Measurements from ENCODE around the gene SMTN.

DNA sequence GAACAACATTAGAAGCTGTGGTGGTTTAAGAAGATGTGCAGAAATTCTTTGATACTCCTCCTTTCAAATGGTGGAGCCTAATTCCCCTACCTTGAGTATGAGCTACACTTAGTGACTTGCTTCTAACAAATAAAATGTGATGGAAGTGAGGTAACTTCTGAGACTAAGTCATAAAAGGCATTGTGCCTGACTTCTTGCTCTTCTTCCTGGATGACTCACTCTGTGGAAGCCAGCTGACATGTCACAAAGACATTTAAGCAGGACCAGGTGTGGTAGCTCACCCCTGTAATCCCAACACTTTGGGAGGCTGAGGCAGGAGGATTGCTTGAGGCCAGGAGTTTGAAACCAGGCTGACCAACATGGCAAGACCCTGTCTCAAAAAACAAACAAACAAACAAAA is 63.1 kb downstream of the SMTN start:
- TF ChIP-seq, protein P1, sequence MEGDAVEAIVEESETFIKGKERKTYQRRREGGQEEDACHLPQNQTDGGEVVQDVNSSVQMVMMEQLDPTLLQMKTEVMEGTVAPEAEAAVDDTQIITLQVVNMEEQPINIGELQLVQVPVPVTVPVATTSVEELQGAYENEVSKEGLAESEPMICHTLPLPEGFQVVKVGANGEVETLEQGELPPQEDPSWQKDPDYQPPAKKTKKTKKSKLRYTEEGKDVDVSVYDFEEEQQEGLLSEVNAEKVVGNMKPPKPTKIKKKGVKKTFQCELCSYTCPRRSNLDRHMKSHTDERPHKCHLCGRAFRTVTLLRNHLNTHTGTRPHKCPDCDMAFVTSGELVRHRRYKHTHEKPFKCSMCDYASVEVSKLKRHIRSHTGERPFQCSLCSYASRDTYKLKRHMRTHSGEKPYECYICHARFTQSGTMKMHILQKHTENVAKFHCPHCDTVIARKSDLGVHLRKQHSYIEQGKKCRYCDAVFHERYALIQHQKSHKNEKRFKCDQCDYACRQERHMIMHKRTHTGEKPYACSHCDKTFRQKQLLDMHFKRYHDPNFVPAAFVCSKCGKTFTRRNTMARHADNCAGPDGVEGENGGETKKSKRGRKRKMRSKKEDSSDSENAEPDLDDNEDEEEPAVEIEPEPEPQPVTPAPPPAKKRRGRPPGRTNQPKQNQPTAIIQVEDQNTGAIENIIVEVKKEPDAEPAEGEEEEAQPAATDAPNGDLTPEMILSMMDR (IDR thresholded peaks at IDR 0.05): no peak
- TF ChIP-seq POLR2A (IDR thresholded peaks at IDR 0.05): no peak
